Activated T-helper 2 cell treated with anti-CD3 and anti-CD28 coated beads, Interferon-gamma antibody, Interleukin-2, Interleukin-4, amounts not matched to agents 10 μg/mL and 5 μg/mL and 100 μg/mL, durations not matched to agents 14 hours and 24 hours and 36 hours (primary cell): ENCODE results near the gene GFRA4. TPM values are rescaled to one million over a fixed set of nuclear protein-coding genes. Genes with fewer than 3 reads are reported as not detected.

Experiments used
- DNase-seq: peaks from one replicate; pipeline ENCODE4 v3.0.0; 2021; ENCODE audit warnings: low spot score
- H3K27ac Mint-ChIP-seq: one replicate; pipeline ENCODE4 v1.8.0; 2021; ENCODE audit warnings: mixed read lengths
- H3K27me3 Mint-ChIP-seq: one replicate; pipeline ENCODE4 v1.8.0; 2021; ENCODE audit warnings: low read depth, mixed read lengths
- H3K36me3 Mint-ChIP-seq: one replicate; pipeline ENCODE4 v1.8.0; 2021; ENCODE audit warnings: low read depth, mixed read lengths
- H3K4me1 Mint-ChIP-seq: one replicate; pipeline ENCODE4 v1.8.0; 2021; ENCODE audit warnings: low read depth, mixed read lengths
- H3K4me3 Mint-ChIP-seq: one replicate; pipeline ENCODE4 v1.8.0; 2021; ENCODE audit warnings: low read depth, mild to moderate bottlenecking, moderate library complexity, mixed read lengths
- H3K9me3 Mint-ChIP-seq: one replicate; pipeline ENCODE4 v1.8.0; 2021; ENCODE audit warnings: mixed read lengths
- intact Hi-C: fragments of 100-400 bp; cut with micrococcal nuclease; formaldehyde crosslinking; loops from one replicate; pipeline ENCODE4 v1.15.1; 2023
- total RNA-seq: library from RNA; stranded (reverse); gene quantifications from 2 replicates; pipeline ENCODE4 v1.2.3, GENCODE V29; 2022

Gene GFRA4
- total RNA-seq, 1 donor from 2014 or later = not detected

DNA sequence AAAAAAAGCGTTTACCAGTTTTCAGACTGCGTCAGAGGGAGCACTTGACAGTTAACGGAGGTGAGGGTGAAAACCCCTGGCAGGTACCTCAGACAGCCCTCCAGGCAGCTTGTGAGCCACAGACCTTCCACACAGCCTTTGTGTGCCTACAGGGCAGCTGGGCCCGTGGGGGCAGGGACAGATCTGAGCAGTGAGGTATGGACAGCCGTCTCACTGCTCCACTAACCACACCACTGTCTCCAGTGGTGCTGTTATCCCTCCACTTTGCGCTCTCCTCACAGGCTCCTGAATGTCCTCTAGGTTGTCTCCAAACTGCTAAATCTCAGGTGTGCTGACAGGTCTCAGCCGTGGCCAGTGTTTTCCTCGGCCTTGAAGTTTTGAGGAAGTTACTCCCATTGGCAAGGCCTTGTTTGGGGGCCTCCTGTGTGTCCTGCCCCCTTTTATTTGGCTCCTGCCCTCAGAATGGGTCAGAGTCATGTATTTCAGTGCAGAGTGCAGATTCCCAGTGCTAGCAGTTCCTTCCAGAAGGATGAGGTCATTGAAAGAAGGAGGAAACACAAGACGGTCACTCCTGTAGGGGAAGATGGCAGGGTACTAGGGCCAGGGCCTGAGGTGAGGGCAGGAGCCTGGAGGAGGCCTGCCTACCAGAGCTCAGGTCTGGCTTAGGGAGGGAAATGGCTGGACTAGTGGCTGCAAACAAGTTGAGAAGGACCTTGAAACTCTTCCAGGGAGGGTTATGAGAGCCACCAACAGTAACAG, 11.8 kb downstream of the GFRA4 start:
- Mint-ChIP-seq H3K27ac (no peak overlapping the region), H3K9me3 (no peaks in the 10 kb centered on the region), H3K4me1 (peaks cover 7% of the 10 kb centered on the region), H3K27me3 (peaks cover 4% of the 10 kb centered on the region), H3K36me3 (no peaks in the 10 kb centered on the region), H3K4me3 (no peak overlapping the region)
- DNase-seq = no peak
- intact Hi-C loops = no loop called here

GRCh38 chr20:3648951-3649350, 14.2 kb downstream of the GFRA4 start:
- Mint-ChIP-seq H3K9me3 (no peaks in the 10 kb centered on the region), H3K36me3 (no peaks in the 10 kb centered on the region), H3K4me3 (no peak overlapping the region), H3K27ac (no peak overlapping the region), H3K27me3 (no peaks in the 10 kb centered on the region), H3K4me1 (peaks cover 7% of the 10 kb centered on the region)
- no peak for DNase-seq
- intact Hi-C loops = no loop called here

DNA sequence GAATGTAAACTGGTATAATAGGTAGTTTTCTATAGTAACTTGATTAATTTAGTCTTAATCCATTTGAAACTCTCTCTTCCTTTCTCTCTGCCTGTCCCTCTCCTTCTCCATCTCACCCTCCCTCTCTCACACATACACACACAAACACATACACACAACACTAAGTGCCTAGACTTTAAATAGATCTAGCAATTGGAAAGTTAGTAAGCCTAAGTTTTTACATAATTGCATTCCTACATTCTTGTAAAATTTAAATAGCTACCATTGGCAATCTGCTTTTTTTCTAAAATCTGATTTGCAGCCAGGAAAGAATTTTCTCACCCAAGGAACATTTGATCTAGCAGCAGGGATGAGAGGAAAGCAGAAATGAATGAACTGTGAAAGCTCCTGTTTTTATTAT, 15.7 kb downstream of the GFRA4 start:
- Mint-ChIP-seq H3K36me3 (no peaks in the 10 kb centered on the region), H3K4me1 (peaks cover 2% of the 10 kb centered on the region), H3K9me3 (no peaks in the 10 kb centered on the region), H3K27ac (no peak overlapping the region), H3K4me3 (no peak overlapping the region), H3K27me3 (no peaks in the 10 kb centered on the region)
- no peak for DNase-seq
- intact Hi-C loops = no loop called here

- Mint-ChIP-seq H3K9me3 (no peaks in the 10 kb centered on the region), H3K4me1 (no peaks in the 10 kb centered on the region), H3K4me3 (no peak overlapping the region), H3K27me3 (no peaks in the 10 kb centered on the region), H3K27ac (no peak overlapping the region), H3K36me3 (no peaks in the 10 kb centered on the region)
- no peak for DNase-seq
- intact Hi-C loops = no loop called here
Observed at GRCh38 chr20:3646651-3647050, 16.5 kb downstream of the GFRA4 start.

DNA sequence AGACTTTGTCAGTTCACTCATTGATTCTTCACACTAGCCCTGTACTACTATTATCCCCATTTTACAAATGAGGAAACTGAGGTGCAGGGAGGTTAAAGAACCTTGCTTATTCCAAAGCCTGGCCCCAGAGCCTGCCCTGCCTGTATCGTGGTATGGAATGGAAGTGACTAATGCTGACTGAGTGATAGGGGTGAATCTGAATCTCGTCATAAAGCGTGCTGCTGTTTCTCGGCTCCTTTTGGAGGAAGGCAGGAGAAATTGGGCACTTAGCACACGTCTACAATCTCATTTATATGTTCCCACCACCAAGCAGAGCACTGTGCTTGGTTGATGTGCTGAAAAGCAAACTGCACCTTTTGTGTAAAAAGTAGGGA, 17.1 kb downstream of the GFRA4 start:
- H3K4me1 Mint-ChIP-seq = no peaks in the 10 kb centered on the region
- no peaks in the 10 kb centered on the region for H3K9me3 Mint-ChIP-seq
- H3K27me3 Mint-ChIP-seq = no peaks in the 10 kb centered on the region
- H3K36me3 Mint-ChIP-seq = no peaks in the 10 kb centered on the region
- intact Hi-C loops = no loop called here
- H3K27ac Mint-ChIP-seq = no peak overlapping the region
- no peak overlapping the region for H3K4me3 Mint-ChIP-seq
- no peak for DNase-seq

- Mint-ChIP-seq H3K36me3 (peaks cover 3% of the 10 kb centered on the region), H3K27me3 (no peaks in the 10 kb centered on the region), H3K4me1 (no peaks in the 10 kb centered on the region), H3K4me3 (no peak overlapping the region), H3K27ac (no peak overlapping the region), H3K9me3 (no peaks in the 10 kb centered on the region)
- no peak for DNase-seq
- intact Hi-C loops = no loop called here
Observed at GRCh38 chr20:3645309-3646066, 17.7 kb downstream of the GFRA4 start.

DNA sequence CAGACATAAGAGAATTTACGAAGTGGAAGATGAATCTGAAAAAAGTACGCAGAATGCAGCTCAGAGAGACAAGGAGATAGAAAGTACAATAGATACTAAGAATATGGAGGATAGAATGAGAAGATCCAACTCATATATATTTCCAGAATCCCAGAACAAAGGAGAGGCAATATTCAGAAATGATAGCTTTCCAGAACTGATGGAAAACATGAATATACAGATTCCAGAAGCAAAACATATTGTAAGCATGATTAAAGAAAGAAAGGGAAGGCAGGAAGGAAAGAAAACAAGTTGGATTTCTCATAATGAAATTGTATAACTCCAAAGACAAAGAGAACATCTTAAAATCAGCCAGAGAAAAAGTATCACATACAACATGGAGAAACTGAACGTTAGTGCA, 22.9 kb downstream of the GFRA4 start:
- Mint-ChIP-seq H3K4me1 (no peaks in the 10 kb centered on the region), H3K4me3 (no peak overlapping the region), H3K36me3 (peaks cover 6% of the 10 kb centered on the region), H3K9me3 (peaks cover 4% of the 10 kb centered on the region), H3K27ac (no peak overlapping the region), H3K27me3 (no peaks in the 10 kb centered on the region)
- no peak for DNase-seq
- intact Hi-C loops = no loop called here

DNA sequence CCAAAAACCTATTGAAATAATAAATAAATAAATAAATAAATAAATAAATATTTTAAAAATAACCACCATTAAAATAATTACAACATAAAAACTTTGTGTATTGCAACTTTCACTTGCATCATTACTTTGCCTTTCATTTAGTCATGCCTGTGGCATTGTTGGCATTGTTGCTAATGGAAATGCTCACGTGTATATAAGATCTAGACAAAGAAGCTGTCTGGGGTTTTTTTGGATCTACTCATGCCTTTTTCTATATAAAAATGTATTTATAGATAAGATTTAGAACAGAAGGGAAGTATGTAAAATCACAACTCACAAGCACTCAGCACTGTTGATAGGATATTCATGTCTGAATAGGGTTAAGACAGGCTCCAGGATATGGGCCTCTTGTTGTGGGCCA, 27.9 kb downstream of the GFRA4 start:
- DNase-seq = no peak
- H3K9me3 Mint-ChIP-seq = peaks cover 3% of the 10 kb centered on the region
- H3K4me3 Mint-ChIP-seq = no peak overlapping the region
- no peaks in the 10 kb centered on the region for H3K4me1 Mint-ChIP-seq
- intact Hi-C loops = no loop called here
- no peak overlapping the region for H3K27ac Mint-ChIP-seq
- H3K27me3 Mint-ChIP-seq = no peaks in the 10 kb centered on the region
- H3K36me3 Mint-ChIP-seq = peaks cover 2% of the 10 kb centered on the region

- intact Hi-C loops = no loop called here
- Mint-ChIP-seq H3K9me3 (no peaks in the 10 kb centered on the region), H3K4me3 (no peak overlapping the region)
Observed at GRCh38 chr20:3633913-3634478, 29.2 kb downstream of the GFRA4 start.

DNA sequence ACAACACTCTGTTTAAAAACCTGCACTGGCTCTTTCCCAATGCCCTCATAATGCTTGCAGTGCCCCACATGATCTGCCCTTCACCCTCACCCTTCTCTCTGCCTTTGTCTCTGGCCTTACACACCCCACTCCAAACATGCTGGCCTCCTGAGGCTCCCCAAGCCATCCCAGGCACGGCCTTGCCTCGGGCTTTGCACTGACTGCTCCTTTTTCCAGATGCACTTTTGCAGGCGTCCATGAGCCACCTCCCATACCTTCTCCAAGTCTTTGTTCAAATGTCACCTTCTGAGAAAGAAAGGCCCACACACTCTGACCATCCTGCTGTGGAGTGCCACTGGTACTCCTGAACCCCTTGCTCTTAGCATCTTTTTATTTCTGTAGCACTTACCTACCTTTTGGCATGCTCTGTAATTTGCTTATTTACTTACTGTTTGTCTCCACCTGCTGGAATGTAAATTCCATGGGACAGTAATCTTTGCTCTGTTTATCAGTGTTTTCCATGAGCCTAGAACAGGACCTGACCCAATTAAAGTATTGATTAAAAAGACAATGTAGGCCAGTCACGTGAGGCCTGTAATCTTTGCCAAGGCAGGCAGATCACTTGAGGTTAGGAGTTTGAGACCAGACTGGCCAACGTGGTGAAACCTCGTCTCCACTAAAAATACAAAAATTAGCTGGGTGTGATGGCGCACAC, 30.7 kb downstream of the GFRA4 start:
- Mint-ChIP-seq H3K27ac (no peak overlapping the region), H3K27me3 (no peaks in the 10 kb centered on the region), H3K9me3 (no peaks in the 10 kb centered on the region), H3K4me1 (no peaks in the 10 kb centered on the region), H3K36me3 (no peaks in the 10 kb centered on the region), H3K4me3 (no peak overlapping the region)
- DNase-seq = no peak
- intact Hi-C loops = no loop called here

More at GRCh38 chr20:3633913-3634478, 29.2 kb downstream of the GFRA4 start:
- DNase-seq = no peak
- Mint-ChIP-seq H3K36me3 (no peaks in the 10 kb centered on the region), H3K27ac (no peak overlapping the region), H3K4me1 (no peaks in the 10 kb centered on the region), H3K27me3 (no peaks in the 10 kb centered on the region)

DNA sequence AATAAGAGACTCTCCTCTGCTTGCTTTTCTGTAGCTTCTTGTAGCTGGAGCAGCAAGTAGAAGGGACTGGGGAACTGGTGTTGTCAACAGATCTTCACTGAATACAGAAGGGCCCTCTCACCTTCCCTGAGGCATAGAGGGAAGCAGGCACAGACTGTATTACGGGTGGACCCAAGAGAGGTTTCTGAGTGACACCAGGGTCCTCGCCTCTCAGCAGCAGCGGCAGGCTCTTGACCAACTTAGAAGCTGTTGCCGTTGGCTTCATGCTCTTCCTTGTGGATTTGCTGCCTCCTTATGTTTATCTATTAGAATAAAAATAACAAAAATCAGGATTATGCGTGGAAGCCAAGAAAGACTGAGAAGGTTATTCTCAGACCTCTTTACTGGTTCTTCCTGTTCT, 31.7 kb downstream of the GFRA4 start:
- Mint-ChIP-seq H3K27me3 (no peaks in the 10 kb centered on the region), H3K36me3 (no peaks in the 10 kb centered on the region), H3K9me3 (no peaks in the 10 kb centered on the region), H3K4me1 (no peaks in the 10 kb centered on the region), H3K27ac (no peak overlapping the region), H3K4me3 (no peak overlapping the region)
- DNase-seq = no peak
- intact Hi-C loops = no loop called here

- intact Hi-C loops = no loop called here
- Mint-ChIP-seq H3K36me3 (no peaks in the 10 kb centered on the region), H3K4me3 (no peak overlapping the region), H3K27ac (no peak overlapping the region), H3K9me3 (no peaks in the 10 kb centered on the region), H3K4me1 (no peaks in the 10 kb centered on the region), H3K27me3 (no peaks in the 10 kb centered on the region)
- no peak for DNase-seq
Observed at GRCh38 chr20:3630429-3630828, 32.8 kb downstream of the GFRA4 start.

GRCh38 chr20:3629893-3630292, 33.3 kb downstream of the GFRA4 start:
- Mint-ChIP-seq H3K4me3 (no peak overlapping the region), H3K27me3 (no peaks in the 10 kb centered on the region), H3K9me3 (no peaks in the 10 kb centered on the region), H3K36me3 (no peaks in the 10 kb centered on the region), H3K4me1 (no peaks in the 10 kb centered on the region), H3K27ac (no peak overlapping the region)
- intact Hi-C loops = no loop called here
- no peak for DNase-seq
